Activated B cell treated with CpG ODN at 0.5 μM for 24 hours (primary cell): ENCODE results near the gene SRRM1. TPM values are rescaled to one million over a fixed set of nuclear protein-coding genes. Genes with fewer than 3 reads are reported as not detected.

Experiments used
- ATAC-seq: fragments of 200-7000 bp; cut with Tn5 transposase; one replicate; pipeline ENCODE4 v1.10.0; 2021; ENCODE audit warnings: low read depth, mild to moderate bottlenecking, moderate library complexity
- CTCF ChIA-PET: fragments of 350-600 bp; sonication (Branson Sonifier 250); formaldehyde crosslinking; loops from one replicate; lab custom pipeline; 2021; ENCODE audit warnings: antibody characterized with exemption; lab: Charles Lee
- POLR2A ChIA-PET: fragments of 350-600 bp; sonication (Branson Sonifier 250); formaldehyde crosslinking; loops from one replicate; lab custom pipeline; 2021; ENCODE audit warnings: antibody characterized with exemption; lab: Charles Lee
- DNase-seq: peaks from one replicate; pipeline ENCODE4 v3.0.0; 2022
- H3K27ac Mint-ChIP-seq: one replicate; pipeline ENCODE4 v1.8.0; 2020; ENCODE audit warnings: mixed read lengths
- H3K27me3 Mint-ChIP-seq: one replicate; pipeline ENCODE4 v1.8.0; 2021; ENCODE audit warnings: mixed read lengths
- H3K36me3 Mint-ChIP-seq: one replicate; pipeline ENCODE4 v1.8.0; 2021; ENCODE audit warnings: low read depth, mixed read lengths
- H3K4me1 Mint-ChIP-seq: one replicate; pipeline ENCODE4 v1.8.0; 2021; ENCODE audit warnings: mixed read lengths
- H3K4me3 Mint-ChIP-seq: one replicate; pipeline ENCODE4 v1.8.0; 2020; ENCODE audit warnings: mild to moderate bottlenecking, mixed read lengths
- H3K9me3 Mint-ChIP-seq: one replicate; pipeline ENCODE4 v1.8.0; 2020; ENCODE audit warnings: mixed read lengths
- intact Hi-C: fragments of 100-400 bp; cut with micrococcal nuclease; formaldehyde crosslinking; loops from one replicate; pipeline ENCODE4 v1.15.1; 2024
- total RNA-seq: library from RNA; stranded (reverse); gene quantifications from 2 replicates; pipeline ENCODE4 v1.2.3, GENCODE V29; 2022
- TF ChIP-seq, protein P1 (sequence below): fragments of 200-600 bp; IDR thresholded peaks from one replicate; pipeline ENCODE4 v1.8.0; 2022; ENCODE audit warnings: antibody characterized with exemption, mild to moderate bottlenecking

Gene SRRM1
- total RNA-seq, 1 donor from 2014 or later, result 220 TPM

GRCh38 chr1:24635195-24635843 lies 7.8 kb upstream of the SRRM1 start:
- H3K27me3 Mint-ChIP-seq, result peaks cover 2% of the 10 kb centered on the region
- peak; percentile 69 for ATAC-seq
- H3K27ac Mint-ChIP-seq, result no peak overlapping the region
- no peak for DNase-seq
- no peak overlapping the region for H3K4me3 Mint-ChIP-seq
- CTCF ChIA-PET, result interaction anchor here (0.8 to 5.8 kb wide), 5 partner anchors 14 to 485 kb away, joined by 3 to 52 read pairs (median 5); no protein-coding TSS in a partner anchor
- TF ChIP-seq, protein P1, sequence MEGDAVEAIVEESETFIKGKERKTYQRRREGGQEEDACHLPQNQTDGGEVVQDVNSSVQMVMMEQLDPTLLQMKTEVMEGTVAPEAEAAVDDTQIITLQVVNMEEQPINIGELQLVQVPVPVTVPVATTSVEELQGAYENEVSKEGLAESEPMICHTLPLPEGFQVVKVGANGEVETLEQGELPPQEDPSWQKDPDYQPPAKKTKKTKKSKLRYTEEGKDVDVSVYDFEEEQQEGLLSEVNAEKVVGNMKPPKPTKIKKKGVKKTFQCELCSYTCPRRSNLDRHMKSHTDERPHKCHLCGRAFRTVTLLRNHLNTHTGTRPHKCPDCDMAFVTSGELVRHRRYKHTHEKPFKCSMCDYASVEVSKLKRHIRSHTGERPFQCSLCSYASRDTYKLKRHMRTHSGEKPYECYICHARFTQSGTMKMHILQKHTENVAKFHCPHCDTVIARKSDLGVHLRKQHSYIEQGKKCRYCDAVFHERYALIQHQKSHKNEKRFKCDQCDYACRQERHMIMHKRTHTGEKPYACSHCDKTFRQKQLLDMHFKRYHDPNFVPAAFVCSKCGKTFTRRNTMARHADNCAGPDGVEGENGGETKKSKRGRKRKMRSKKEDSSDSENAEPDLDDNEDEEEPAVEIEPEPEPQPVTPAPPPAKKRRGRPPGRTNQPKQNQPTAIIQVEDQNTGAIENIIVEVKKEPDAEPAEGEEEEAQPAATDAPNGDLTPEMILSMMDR, result no peak
- intact Hi-C loops, result loop anchor here (1.0 to 5.0 kb wide), 6 partner anchors 48 to 485 kb away; partner anchors contain the start of gene NIPAL3
- H3K4me1 Mint-ChIP-seq, result peaks cover 2% of the 10 kb centered on the region
- H3K9me3 Mint-ChIP-seq, result no peaks in the 10 kb centered on the region
- no peaks in the 10 kb centered on the region for H3K36me3 Mint-ChIP-seq
- POLR2A ChIA-PET, result no interaction called here

DNA sequence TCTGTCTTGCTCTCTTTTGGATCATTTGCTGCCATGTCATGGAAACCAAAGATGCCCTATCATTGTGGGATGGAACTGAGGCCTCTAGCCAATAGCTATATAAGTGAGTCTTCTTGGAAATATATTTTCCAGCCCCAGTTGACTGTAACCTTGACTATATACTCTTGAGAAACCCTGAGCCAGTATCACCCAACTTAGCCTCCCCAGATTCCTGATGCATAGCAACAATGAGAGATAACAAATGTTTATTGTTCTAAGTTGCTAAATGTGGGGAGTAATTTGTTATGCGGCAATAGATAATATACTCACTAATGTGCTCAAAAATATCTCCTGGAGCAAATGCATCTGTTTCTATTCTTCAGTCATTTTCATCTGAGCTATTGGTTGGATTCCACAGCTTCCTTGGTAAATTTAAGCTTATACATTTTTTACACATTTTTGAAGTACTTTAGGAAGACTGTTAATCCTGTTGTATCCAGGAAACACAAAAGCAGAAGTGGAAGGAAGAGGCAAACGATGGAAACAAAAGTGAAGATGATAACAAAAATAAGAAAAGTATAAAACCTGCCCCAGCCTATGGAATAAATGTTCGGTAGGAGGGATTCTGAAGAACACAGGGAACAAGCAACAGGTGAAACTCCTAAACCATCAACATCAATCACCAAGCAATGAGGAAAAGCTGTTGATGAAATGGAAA lies 6.3 kb upstream of the SRRM1 start:
- ATAC-seq, result no peak
- Mint-ChIP-seq H3K9me3 (no peaks in the 10 kb centered on the region), H3K4me3 (no peak overlapping the region), H3K4me1 (peaks cover 10% of the 10 kb centered on the region), H3K27me3 (peaks cover 2% of the 10 kb centered on the region), H3K27ac (no peak overlapping the region), H3K36me3 (no peaks in the 10 kb centered on the region)
- TF ChIP-seq, protein P1, result no peak
- DNase-seq, result no peak
- POLR2A ChIA-PET, result no interaction called here
- CTCF ChIA-PET, result interaction anchor here (0.9 to 5.8 kb wide), 3 partner anchors 50 to 486 kb away, joined by 3 to 52 read pairs (median 5); no protein-coding TSS in a partner anchor
- intact Hi-C loops, result loop anchor here (5.0 kb wide), 1 partner anchor 245 kb away; no protein-coding TSS in a partner anchor

- POLR2A ChIA-PET, result interaction anchor here (0.7 kb wide), 1 partner anchor 514 kb away, joined by 8 read pairs; no protein-coding TSS in a partner anchor
- CTCF ChIA-PET, result interaction anchor here (1.8 to 5.8 kb wide), 3 partner anchors 224 to 439 kb away, joined by 7 to 52 read pairs (median 7); partner anchors contain the start of gene NIPAL3
- TF ChIP-seq, protein P1, result no peak
- no peak for ATAC-seq
- Mint-ChIP-seq H3K27me3 (peaks cover 2% of the 10 kb centered on the region), H3K9me3 (no peaks in the 10 kb centered on the region), H3K4me1 (peaks cover 15% of the 10 kb centered on the region), H3K4me3 (no peak overlapping the region), H3K36me3 (peaks cover 4% of the 10 kb centered on the region), H3K27ac (no peak overlapping the region)
- intact Hi-C loops, result loop anchor here (5.0 kb wide), 1 partner anchor 247 kb away; no protein-coding TSS in a partner anchor
- DNase-seq, result no peak
Observed at GRCh38 chr1:24639094-24639493, 4.0 kb upstream of the SRRM1 start.

DNA sequence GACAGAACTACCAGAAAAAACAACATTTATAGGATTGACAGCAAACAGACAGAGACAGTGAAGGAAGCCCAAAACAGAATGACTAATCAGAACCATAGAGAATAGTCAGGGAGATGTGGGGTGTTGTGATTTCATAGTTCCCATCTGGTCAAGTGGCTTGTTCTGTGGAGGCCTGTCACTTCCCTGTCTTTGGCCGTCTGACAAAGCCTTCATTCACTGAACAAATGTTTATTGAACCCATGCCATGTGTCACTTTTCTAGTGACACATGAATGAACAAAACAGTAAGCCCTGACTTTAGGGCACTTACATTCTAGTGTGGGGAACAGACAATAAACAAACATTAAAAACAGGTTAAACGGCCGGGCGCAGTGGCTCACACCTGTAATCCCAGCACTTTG lies 3.2 kb upstream of the SRRM1 start:
- ChIA-PET POLR2A (interaction anchor here (1.0 kb wide), 1 partner anchor 452 kb away, joined by 3 read pairs; the partner anchor contains the start of gene IFNLR1), CTCF (no interaction called here)
- H3K9me3 Mint-ChIP-seq, result no peaks in the 10 kb centered on the region
- TF ChIP-seq, protein P1, result no peak
- peaks cover 2% of the 10 kb centered on the region for H3K27me3 Mint-ChIP-seq
- intact Hi-C loops, result loop anchor here (5.0 to 10.0 kb wide), 4 partner anchors 248 to 1235 kb away; partner anchors contain the start of genes PAQR7 and SYF2
- peaks cover 10% of the 10 kb centered on the region for H3K36me3 Mint-ChIP-seq
- no peak for ATAC-seq
- DNase-seq, result no peak
- H3K4me3 Mint-ChIP-seq, result no peak overlapping the region
- H3K27ac Mint-ChIP-seq, result no peak overlapping the region
- H3K4me1 Mint-ChIP-seq, result peaks cover 23% of the 10 kb centered on the region
